ENCODE data around the gene RUNX2.

Gene RUNX2

DNA sequence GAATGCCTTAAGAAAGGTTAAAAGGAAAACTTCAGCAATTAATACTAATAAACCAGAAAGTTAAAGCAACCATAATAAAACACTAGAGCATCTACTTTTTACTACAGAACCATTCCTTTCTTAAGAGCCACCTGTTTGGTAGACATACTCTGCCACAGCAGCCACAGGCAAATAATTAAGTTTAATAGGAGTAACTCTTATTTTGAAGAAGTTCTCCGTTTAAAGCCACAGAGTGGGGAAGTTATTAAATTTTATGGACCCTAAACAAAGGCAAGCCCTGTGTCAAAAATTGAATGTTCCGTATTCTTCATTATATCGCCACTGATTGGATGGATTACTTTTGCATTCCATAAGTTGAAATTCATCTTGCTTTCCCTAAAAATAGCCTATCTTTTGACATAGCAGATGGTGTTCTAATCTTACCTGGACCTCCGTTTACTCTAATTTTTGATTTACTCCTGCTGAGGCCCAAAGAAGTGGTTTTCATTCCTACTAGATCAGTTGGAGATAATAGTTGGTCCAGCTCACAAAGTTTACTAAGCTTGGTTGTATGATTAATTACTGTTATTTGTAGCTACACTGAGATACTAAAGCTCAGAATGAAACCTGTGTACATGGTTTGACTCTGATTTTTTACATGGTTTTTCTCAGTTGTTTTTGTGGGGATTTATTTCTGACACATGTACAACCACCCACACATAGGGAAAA is 190.0 kb downstream of the RUNX2 start:
- no peak for DNase-seq (ENCODE audit: low read depth)

DNA sequence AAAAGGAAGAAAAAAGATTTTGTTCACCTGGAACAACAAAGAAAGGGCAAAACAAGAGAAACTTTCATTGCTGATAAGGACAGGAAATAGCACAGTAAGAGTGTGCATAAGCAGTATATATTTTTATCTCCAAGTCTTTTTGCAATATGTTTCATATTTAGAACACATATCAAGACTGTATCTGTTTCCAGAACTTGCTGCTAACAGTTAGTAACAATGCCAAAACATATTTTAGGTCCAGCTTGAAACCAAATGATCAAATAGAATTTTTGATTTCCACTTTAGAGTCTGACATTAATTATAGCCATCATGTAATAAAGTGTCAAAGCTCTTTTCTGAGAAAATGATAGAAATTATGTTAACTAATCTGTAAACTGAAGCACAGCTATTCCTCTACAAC is 193.1 kb downstream of the RUNX2 start:
- no peak for DNase-seq (ENCODE audit: low read depth)

DNA sequence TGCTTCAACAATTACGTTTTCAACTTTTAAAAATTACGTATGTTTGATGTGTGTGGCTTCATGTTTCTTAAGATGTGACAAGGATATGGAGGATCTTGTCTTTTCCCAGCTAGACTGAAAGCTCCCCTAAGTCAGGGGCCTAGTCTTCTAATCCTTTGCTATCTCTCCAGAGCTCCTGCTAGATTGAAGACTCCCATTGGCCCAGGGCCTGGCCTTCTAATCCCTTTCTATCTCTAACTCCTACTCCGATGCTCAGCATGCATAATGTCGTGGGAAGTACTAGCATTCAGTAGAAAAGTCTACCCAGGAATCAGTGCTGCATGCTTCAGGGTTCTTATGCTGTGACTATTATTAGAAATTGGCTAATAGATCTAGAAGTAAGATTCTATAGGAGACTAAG is 194.4 kb downstream of the RUNX2 start:
- DNase-seq (ENCODE audit: low read depth): no peak

DNA sequence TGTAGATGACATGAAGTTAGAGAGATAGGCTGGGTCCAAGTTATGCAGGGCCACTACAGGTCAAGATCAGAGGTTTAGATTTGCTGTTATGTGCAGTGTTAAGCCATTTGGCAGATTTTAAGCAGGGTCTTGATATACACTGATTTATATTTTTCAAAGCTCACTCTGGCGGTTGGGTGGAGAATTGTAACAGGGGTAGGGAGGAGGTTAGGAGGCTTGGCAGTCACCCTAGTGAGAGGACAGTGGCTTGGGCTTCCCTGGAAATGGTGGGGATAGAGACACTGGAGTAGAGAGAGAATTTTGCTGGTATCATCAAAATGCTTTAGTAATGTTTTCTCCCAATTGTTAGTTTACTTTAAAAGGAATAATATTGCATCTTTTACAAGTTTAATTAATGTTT is 199.1 kb downstream of the RUNX2 start:
- DNase-seq (ENCODE audit: low read depth): no peak

DNA sequence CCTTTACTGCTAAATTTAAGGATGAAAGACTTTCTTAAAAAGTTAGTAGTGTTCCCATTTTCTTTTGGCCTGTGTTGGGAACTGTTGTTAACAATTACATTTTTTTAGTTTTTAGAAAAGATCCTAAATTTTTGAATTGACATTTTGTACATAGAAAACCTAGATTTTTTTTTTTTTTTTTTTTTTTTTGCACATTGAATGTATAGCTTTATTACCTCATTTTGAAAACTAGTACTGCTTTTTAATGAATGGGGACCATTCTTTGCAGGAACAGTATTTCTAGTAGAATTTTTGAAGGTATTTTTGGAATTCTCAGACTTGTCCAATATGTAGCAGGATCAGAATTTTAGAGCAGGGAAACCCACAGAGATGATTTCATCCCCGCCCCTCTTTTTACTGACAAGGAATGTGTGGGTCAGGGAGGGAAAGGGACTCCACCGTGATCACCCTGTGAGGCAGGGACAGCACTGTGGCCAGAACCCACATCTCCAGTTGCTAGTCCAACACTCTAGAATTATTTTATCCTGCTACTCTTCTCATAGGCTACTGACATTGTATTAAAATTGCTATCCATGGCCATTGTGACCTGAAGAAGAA is 204.0 kb downstream of the RUNX2 start:
- no peak for DNase-seq (ENCODE audit: low read depth)

DNA sequence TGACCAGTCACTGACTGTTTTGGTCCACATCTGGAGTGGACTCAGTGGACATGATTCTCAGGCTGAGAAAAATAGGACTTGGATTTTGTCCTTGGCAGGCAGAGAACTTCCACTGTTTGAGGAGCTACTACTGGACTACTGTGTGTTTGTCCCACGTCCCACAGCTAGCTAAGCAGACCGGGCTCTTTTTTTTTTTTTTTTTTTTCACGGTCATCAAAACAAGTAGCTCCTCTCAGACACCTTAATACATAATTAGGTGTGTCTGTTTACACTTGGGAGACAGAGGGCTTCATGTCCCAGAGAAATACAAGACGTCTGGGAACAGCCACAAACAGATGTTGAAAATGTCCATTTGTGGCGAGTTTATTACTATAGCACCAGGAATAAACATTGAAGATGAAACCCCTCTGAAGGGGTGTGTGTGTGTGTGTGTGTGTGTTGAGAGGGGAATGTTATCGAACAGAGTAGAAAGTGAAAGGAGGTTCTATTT is 204.6 kb downstream of the RUNX2 start:
- DNase-seq (ENCODE audit: low read depth): no peak

DNA sequence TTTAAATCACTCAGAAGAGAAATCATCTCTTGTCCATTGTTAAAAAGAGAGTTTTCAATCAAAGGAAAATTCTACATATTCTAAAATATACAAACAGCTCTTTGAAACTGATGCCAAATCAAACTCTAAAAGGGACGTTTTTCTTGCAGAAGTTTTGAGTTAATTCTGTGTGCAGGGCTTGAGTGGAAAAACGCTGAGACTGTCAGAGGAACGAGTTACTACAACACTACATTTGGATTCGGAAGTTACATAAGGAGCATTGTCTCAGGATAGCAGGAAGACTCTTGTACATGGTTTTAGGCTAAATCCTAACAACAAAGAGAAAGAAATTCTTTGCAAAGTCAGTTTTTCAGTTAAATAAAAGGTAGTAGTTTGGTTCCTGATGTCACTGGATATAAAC is 205.3 kb downstream of the RUNX2 start:
- no peak for DNase-seq (ENCODE audit: low read depth)

DNA sequence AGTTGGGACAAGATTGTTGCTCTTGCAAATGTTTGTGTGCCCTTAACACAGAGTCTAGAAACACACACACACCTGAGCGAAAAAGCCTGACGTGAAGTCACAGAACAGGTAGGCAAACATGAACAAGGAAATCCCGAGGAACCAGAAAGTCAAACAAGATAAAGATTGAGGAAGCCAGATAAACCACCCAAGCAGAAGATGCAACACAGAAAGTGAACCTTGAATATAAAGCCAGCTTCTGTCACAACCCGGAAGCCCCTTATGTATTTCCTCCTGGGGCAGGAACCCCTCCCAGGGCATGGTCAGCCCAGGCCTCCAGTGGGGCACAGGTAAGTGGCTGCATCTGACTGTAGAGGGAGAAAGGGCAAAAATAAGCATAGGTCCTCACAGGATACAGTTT is 207.8 kb downstream of the RUNX2 start:
- DNase-seq (ENCODE audit: low read depth): no peak

DNA sequence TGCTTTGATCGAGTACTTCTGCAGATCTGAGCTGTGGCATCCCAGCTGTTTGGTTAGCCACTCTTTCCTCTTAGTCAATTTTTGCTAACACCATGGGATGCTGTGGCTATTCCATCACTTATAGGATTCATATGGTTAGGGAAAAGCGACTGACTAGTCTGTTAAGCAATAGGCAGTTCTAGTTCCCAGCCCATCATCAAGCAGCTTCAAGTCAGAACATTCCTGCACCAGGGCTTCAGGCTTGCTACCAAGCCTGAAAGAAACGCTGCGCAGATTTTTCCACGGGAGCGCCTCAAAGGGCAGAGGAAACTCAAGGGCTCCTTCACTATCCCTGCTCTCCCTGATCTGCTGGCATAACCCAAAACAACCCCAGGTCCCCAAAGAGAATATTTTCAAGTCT is 209.4 kb downstream of the RUNX2 start:
- DNase-seq (ENCODE audit: low read depth): no peak

DNA sequence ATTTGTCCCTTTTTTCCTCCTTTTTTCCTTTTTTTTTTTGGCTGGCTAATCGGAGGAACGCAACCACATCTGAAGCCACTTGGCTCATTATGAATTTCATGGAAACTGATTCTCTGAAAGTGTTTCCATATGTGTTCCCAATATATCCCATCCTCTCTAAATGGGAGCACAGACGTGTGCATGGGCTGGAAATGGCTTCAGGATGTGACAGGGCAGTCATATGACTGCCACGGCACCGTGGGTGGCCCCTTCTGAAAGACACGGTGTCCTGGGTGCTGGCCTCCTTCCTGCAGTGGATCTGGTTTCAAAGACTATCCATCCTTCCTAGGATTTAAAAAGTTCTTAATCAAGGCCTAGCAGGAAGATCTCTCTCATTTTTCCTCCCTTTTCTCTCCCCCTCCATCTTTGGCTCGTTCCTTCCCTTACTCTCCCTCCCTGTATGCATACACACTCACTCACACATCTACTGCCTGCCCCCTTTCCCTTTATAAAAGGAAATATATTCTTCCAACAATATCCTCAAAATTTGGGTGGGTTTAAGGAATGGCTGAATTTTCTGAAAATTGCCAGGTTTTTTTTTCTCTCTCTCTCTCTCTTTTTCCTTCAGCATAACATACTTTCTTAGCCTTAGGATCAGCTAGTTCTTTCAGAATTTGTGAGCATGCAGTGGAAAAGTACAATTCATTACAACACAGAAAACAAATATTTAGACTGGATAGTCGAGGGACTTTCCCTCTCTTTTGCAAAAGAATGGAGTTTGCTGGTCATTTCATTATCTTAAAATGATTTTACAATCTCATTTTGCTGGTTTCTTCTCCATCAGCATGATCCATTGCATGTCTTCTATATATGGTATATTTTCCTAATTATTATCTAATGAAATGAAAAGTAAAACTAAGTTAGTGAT is 210.8 kb downstream of the RUNX2 start:
- no peak for DNase-seq (ENCODE audit: low read depth)

DNA sequence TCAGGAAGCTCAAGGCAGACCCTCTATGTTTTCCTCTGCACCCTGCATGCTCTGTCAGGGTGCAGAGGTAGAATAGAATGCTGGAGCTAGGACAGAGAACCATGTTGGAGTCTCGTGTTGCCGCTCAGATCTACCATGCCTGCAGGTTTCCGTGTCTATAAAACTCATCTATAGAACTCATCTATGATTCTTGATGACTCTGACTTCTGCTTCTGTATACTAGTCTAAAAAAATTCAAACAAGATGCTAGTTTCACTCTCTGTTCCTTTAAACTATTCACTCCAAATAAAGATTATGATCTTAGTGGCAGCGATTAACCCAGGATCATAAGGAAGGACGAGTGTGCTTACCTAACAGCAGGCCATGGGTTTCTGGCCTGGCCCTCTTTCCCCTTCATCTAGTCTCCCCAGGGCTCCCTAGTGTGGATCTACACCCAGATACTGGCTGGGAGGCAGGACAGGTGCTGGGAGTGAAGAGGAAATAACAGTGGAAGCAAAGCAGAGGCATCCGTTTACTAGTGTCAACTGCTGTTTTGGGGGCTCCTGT is 212.3 kb downstream of the RUNX2 start:
- no peak for DNase-seq (ENCODE audit: low read depth)

DNA sequence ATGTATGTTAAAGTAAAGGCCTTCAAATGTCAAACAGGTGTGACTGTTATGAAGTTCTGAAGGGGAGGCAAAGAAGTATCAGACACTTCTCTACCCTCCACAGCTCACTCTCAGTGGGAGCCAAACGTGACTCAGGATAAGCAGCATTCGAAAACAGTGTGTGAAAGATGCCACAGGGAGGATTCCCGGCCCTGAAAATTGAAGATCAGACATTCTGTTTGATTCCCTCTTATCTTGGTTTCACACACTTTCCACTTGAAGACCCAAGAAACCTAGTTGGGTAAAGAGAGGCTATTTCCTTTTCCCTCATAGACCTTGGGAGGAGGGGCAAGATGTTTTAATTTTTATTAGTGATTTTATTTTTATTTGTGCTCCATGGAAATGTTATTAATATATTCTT is 213.8 kb downstream of the RUNX2 start:
- no peak for DNase-seq (ENCODE audit: low read depth)

DNA sequence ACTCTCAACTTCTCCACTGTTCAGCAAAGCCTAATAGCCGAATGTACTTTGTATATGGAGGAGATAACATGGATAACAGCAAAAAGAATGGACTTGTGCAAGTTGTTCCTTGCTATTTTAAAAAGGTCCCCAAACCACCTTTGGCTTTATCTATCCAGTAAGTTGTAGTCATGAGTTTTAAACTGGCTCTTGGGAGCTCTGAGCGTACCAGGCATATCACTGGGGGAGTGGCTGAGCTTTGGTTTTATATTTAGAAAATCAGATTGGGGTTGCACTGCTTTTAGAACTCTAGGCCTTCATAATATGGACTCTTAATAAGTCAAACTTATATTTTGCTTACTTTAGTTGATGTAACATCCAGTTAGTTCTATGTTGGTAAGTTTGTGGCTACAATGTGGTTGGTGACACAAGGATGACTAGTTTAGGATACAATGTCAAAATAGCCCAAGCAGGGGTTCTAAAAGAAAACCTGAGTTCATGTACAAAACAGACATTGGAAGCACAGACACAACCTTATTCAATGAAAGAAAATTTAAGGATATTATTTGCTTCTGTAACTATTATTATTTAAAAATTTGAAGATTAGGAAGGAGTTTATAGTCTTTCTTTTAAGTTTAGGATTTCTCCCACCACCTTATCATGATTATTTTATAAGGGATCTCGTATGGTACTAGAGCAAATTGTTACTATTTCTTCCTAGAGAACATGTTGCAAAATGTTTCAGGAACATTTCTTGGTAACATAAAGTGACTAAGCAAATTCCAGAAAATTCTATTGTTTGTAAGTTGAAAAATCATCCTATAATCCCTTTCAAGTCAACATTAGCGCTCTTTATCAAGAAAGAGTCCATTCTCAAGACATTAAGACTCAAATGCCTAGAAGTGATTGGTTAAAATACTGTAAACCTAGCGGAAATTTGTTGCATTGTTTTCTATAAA is 215.4 kb downstream of the RUNX2 start:
- no peak for DNase-seq (ENCODE audit: low read depth)

DNA sequence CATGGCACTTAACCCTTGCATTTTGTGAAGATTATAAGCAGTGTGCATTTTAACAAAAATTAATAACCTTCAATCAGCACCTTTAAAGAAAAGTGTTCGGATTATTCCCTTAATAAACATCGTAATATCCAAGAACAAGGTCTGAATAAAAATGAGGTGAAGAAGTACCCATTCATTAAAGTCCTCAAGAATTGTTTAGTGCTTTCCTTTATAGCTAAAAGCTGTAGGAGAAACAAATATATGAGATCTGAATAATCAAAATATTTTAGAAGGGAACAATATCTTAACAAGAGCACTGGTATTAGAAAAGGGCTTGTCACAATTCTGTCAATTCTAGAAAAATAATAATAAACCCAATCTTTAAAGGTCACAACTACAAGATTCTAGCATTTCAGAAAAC is 217.3 kb downstream of the RUNX2 start:
- no peak for DNase-seq (ENCODE audit: low read depth)

DNA sequence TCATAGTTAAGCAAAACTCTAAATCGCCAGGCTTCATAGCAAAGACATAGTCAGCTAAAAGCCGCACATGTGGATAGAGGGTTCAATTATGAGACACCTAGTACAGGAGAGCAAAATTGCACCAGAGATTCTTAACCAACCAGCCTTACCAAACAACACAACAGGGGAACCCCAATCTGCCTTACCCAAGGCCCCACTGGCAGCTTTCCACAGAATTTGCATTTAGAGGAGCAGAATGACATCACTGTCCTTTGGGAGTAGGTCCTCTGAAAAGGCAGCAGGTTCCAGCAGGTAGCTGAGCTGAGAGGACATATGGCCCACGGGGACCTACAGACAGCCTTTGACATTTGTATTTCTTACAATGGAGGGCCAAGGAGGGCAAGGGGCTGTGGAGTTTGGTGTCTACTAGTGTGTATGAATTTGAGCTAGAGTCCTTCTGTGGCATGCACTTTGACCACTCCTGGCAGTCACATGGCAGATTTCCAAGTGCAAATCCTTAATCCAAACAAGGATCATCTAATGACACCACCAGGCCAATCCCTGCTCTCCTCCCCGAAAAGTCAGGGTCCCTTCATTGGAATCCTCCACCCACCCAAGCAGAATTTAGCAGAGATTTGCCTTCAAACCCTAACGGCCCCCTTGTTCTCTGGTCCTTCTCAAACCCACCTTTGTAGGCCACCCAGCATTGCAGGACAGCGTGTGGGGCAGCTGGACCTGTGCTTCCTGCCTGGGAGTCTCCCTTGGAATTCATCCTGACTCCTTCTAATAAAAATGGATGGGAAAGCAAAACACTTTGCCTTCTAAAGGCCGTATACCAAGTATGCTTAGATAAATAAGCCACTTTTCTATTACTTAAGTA is 220.8 kb downstream of the RUNX2 start:
- no peak for DNase-seq (ENCODE audit: low read depth)

DNA sequence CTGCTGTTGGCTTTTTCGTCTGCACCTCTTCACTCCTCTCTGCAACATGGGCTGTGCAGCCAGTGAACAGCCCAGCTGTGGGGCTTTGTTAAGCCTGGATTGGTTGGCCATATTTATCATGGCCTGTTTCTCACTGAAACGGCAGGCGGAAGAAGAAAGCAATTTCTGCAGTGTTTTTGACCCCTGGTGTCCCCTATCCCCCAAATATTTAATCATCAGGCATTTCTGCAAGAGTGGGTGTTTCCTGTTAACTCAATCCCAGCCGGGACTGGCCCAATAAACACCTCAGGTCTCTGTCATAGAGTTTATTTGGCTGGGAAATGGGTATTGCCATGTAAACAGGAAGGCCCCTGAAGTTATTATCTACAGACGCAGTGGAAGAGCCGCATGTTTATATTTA is 224.4 kb downstream of the RUNX2 start:
- DNase-seq (ENCODE audit: low read depth): no peak

DNA sequence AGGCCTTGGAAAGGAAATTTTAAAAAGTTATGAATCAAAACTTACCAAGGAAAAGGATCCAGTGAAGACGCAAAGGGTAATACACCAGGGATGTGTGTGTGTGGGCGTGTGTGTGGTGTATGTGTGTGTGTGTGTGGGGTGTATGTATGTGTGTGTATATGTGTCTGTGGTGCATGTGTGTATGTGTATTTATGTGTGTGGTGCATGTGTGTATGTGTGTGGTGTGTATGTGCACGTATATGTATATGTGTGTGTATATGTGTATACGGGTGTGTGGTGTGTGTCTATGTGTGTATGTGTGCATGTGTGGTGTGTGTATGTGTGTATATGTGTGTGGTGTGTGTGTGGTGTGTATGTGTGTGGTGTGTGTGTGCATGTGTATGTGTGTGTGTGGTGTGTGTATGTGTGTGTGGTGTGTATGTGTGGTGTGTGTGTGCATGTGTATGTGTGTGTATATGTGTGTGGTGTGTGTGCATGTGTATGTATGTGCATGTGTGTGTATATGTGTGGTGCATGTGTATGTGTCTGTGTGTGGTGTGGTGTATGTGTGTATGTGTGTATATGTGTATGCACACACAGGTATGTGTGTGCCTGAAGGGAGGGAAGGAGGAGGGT is 225.7 kb downstream of the RUNX2 start:
- no peak for DNase-seq (ENCODE audit: low read depth)

DNA sequence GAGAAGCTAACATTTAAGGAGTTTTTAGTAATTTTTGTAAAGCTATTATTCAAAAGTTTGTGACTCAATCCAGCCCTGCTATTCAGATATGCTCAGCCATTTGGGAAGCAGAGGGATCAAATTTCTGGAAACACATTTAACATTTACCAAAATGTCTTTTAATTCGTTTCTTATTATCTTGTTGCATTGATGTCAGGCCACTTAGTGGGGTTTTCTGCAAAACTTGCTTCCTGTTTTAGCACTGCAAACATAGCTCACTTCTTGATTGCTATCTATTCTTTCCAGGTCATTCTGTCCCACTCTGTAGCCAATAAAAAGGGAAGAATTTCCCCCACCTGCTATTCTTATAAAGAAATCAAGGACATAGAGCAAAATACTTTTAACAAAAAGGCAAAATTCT is 226.5 kb downstream of the RUNX2 start:
- DNase-seq (ENCODE audit: low read depth): no peak

DNA sequence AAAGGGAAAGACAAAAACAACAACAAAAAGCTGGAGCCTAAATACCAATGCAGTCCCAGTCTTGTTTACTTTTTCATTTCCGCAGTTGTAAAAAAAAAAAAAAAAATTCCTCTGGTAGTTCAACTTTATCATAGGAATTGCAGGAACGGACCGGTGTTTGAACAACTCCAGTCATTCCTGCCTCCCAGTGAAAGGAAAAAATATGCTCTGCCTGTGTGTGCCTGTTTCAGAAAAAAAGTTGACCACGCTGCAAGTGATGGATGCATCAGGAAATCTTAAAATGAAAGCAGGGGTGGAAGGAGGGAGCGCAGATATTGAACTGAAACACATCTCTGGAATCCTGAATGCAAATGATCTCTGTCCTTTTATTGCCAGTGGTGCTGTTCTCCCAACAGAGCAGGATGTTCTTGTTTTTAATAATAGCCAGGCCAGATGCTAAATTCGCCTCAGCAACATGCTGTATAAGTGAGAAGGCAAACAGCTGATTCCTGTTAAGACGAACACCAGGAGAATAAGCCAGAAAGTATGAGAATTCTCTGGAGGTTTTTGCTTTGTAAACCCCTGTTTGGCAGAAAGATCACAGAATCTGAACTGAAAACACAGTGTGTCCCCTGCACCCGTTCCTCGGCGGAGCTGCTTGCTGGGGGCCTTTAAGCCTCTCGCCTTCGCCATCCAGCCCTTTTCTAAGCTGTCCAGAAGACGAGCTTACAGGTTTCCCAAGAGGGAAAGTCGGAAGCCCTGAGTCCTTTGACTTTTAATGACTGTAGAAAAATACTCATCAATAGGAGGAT is 228.0 kb downstream of the RUNX2 start:
- no peak for DNase-seq (ENCODE audit: low read depth)

Measured in activated gamma-delta T cell treated with anti-CD3 and anti-CD28 coated beads, Interleukin-2, amount 50 U/mL, for 16 hours (primary cell).